ENCODE measurements around the gene SS18.

Gene SS18

GRCh38 chr18:26097563-26097962, 7.2 kb upstream of the SS18 start:
- H3K27me3 ChIP-seq (ENCODE audit: control insufficient read depth, insufficient read depth, low read length), result no peaks in the 10 kb centered on the region
- H3K4me3 ChIP-seq (ENCODE audit: low read depth, low read length), result no peak overlapping the region
- no peaks in the 10 kb centered on the region for H3K4me1 ChIP-seq (ENCODE audit: control insufficient read depth, insufficient read depth, low read length)

GRCh38 chr18:26096852-26097251, 6.4 kb upstream of the SS18 start:
- Histone ChIP-seq H3K9me3 (ENCODE audit: control insufficient read depth, insufficient read depth, low read length) (no peaks in the 10 kb centered on the region), H3K9ac (ENCODE audit: low read depth, low read length) (no peak overlapping the region), H3K27me3 (ENCODE audit: control insufficient read depth, insufficient read depth, low read length) (no peaks in the 10 kb centered on the region), H3K4me3 (ENCODE audit: low read depth, low read length) (no peak overlapping the region), H3K4me1 (ENCODE audit: control insufficient read depth, insufficient read depth, low read length) (no peaks in the 10 kb centered on the region), H3K36me3 (ENCODE audit: control insufficient read depth, insufficient read depth, low read length) (no peaks in the 10 kb centered on the region)

More at GRCh38 chr18:26097563-26097962, 7.2 kb upstream of the SS18 start:
- Histone ChIP-seq H3K9me3 (ENCODE audit: control insufficient read depth, insufficient read depth, low read length) (no peaks in the 10 kb centered on the region), H3K36me3 (ENCODE audit: control insufficient read depth, insufficient read depth, low read length) (no peaks in the 10 kb centered on the region), H3K9ac (ENCODE audit: low read depth, low read length) (no peak overlapping the region)

GRCh38 chr18:26091047-26091630, 726 bp upstream of the SS18 start:
- no peaks in the 10 kb centered on the region for H3K9me3 ChIP-seq (ENCODE audit: control insufficient read depth, insufficient read depth, low read length)
- peaks cover 7% of the 10 kb centered on the region for H3K4me1 ChIP-seq (ENCODE audit: control insufficient read depth, insufficient read depth, low read length)
- H3K36me3 ChIP-seq (ENCODE audit: control insufficient read depth, insufficient read depth, low read length), result no peaks in the 10 kb centered on the region
- H3K4me3 ChIP-seq (ENCODE audit: low read depth, low read length), result peak overlapping the region; percentile 96
- H3K9ac ChIP-seq (ENCODE audit: low read depth, low read length), result peak overlapping the region; percentile 87
- H3K27me3 ChIP-seq (ENCODE audit: control insufficient read depth, insufficient read depth, low read length), result no peaks in the 10 kb centered on the region

- Histone ChIP-seq H3K27me3 (ENCODE audit: control insufficient read depth, insufficient read depth, low read length) (no peaks in the 10 kb centered on the region), H3K4me1 (ENCODE audit: control insufficient read depth, insufficient read depth, low read length) (peaks cover 7% of the 10 kb centered on the region), H3K9me3 (ENCODE audit: control insufficient read depth, insufficient read depth, low read length) (no peaks in the 10 kb centered on the region), H3K36me3 (ENCODE audit: control insufficient read depth, insufficient read depth, low read length) (no peaks in the 10 kb centered on the region), H3K4me3 (ENCODE audit: low read depth, low read length) (peak overlapping the region; percentile 96), H3K9ac (ENCODE audit: low read depth, low read length) (peak overlapping the region; percentile 87)
Observed at GRCh38 chr18:26089293-26090129, 902 bp downstream of the SS18 start.

- H3K4me3 ChIP-seq (ENCODE audit: low read depth, low read length), result peak overlapping the region; percentile 96
- H3K9ac ChIP-seq (ENCODE audit: low read depth, low read length), result no peak overlapping the region
- H3K4me1 ChIP-seq (ENCODE audit: control insufficient read depth, insufficient read depth, low read length), result peaks cover 7% of the 10 kb centered on the region
- H3K9me3 ChIP-seq (ENCODE audit: control insufficient read depth, insufficient read depth, low read length), result no peaks in the 10 kb centered on the region
- H3K36me3 ChIP-seq (ENCODE audit: control insufficient read depth, insufficient read depth, low read length), result no peaks in the 10 kb centered on the region
- H3K27me3 ChIP-seq (ENCODE audit: control insufficient read depth, insufficient read depth, low read length), result no peaks in the 10 kb centered on the region
Observed at GRCh38 chr18:26088487-26088886, 1.9 kb downstream of the SS18 start.

- Histone ChIP-seq H3K36me3 (ENCODE audit: control insufficient read depth, insufficient read depth, low read length) (no peaks in the 10 kb centered on the region), H3K27me3 (ENCODE audit: control insufficient read depth, insufficient read depth, low read length) (no peaks in the 10 kb centered on the region), H3K9me3 (ENCODE audit: control insufficient read depth, insufficient read depth, low read length) (no peaks in the 10 kb centered on the region), H3K9ac (ENCODE audit: low read depth, low read length) (no peak overlapping the region), H3K4me3 (ENCODE audit: low read depth, low read length) (no peak overlapping the region), H3K4me1 (ENCODE audit: control insufficient read depth, insufficient read depth, low read length) (peaks cover 7% of the 10 kb centered on the region)
Observed at GRCh38 chr18:26086959-26087358, 3.5 kb downstream of the SS18 start.

GRCh38 chr18:26085056-26085455, 5.4 kb downstream of the SS18 start:
- H3K4me1 ChIP-seq (ENCODE audit: control insufficient read depth, insufficient read depth, low read length), result peaks cover 7% of the 10 kb centered on the region
- H3K9me3 ChIP-seq (ENCODE audit: control insufficient read depth, insufficient read depth, low read length), result no peaks in the 10 kb centered on the region
- no peaks in the 10 kb centered on the region for H3K36me3 ChIP-seq (ENCODE audit: control insufficient read depth, insufficient read depth, low read length)
- H3K27me3 ChIP-seq (ENCODE audit: control insufficient read depth, insufficient read depth, low read length), result no peaks in the 10 kb centered on the region
- no peak overlapping the region for H3K4me3 ChIP-seq (ENCODE audit: low read depth, low read length)
- no peak overlapping the region for H3K9ac ChIP-seq (ENCODE audit: low read depth, low read length)

GRCh38 chr18:26083099-26083498, 7.3 kb downstream of the SS18 start:
- Histone ChIP-seq H3K9me3 (ENCODE audit: control insufficient read depth, insufficient read depth, low read length) (no peaks in the 10 kb centered on the region), H3K36me3 (ENCODE audit: control insufficient read depth, insufficient read depth, low read length) (no peaks in the 10 kb centered on the region), H3K4me3 (ENCODE audit: low read depth, low read length) (no peak overlapping the region), H3K9ac (ENCODE audit: low read depth, low read length) (no peak overlapping the region), H3K27me3 (ENCODE audit: control insufficient read depth, insufficient read depth, low read length) (no peaks in the 10 kb centered on the region), H3K4me1 (ENCODE audit: control insufficient read depth, insufficient read depth, low read length) (peaks cover under 1% of the 10 kb centered on the region)

- Histone ChIP-seq H3K4me3 (ENCODE audit: low read depth, low read length) (no peak overlapping the region), H3K4me1 (ENCODE audit: control insufficient read depth, insufficient read depth, low read length) (no peaks in the 10 kb centered on the region), H3K9me3 (ENCODE audit: control insufficient read depth, insufficient read depth, low read length) (no peaks in the 10 kb centered on the region), H3K36me3 (ENCODE audit: control insufficient read depth, insufficient read depth, low read length) (no peaks in the 10 kb centered on the region), H3K9ac (ENCODE audit: low read depth, low read length) (no peak overlapping the region), H3K27me3 (ENCODE audit: control insufficient read depth, insufficient read depth, low read length) (no peaks in the 10 kb centered on the region)
Observed at GRCh38 chr18:26082475-26082874, 7.9 kb downstream of the SS18 start.

- no peaks in the 10 kb centered on the region for H3K36me3 ChIP-seq (ENCODE audit: control insufficient read depth, insufficient read depth, low read length)
- H3K4me3 ChIP-seq (ENCODE audit: low read depth, low read length), result no peak overlapping the region
- no peaks in the 10 kb centered on the region for H3K9me3 ChIP-seq (ENCODE audit: control insufficient read depth, insufficient read depth, low read length)
- no peaks in the 10 kb centered on the region for H3K27me3 ChIP-seq (ENCODE audit: control insufficient read depth, insufficient read depth, low read length)
- H3K9ac ChIP-seq (ENCODE audit: low read depth, low read length), result no peak overlapping the region
- no peaks in the 10 kb centered on the region for H3K4me1 ChIP-seq (ENCODE audit: control insufficient read depth, insufficient read depth, low read length)
Observed at GRCh38 chr18:26074246-26074645, 16.2 kb downstream of the SS18 start.

GRCh38 chr18:26073758-26074157, 16.7 kb downstream of the SS18 start:
- H3K9ac ChIP-seq (ENCODE audit: low read depth, low read length), result no peak overlapping the region
- H3K4me3 ChIP-seq (ENCODE audit: low read depth, low read length), result no peak overlapping the region
- H3K9me3 ChIP-seq (ENCODE audit: control insufficient read depth, insufficient read depth, low read length), result no peaks in the 10 kb centered on the region
- H3K27me3 ChIP-seq (ENCODE audit: control insufficient read depth, insufficient read depth, low read length), result no peaks in the 10 kb centered on the region
- H3K4me1 ChIP-seq (ENCODE audit: control insufficient read depth, insufficient read depth, low read length), result no peaks in the 10 kb centered on the region
- no peaks in the 10 kb centered on the region for H3K36me3 ChIP-seq (ENCODE audit: control insufficient read depth, insufficient read depth, low read length)

- H3K27me3 ChIP-seq (ENCODE audit: control insufficient read depth, insufficient read depth, low read length), result no peaks in the 10 kb centered on the region
- H3K9ac ChIP-seq (ENCODE audit: low read depth, low read length), result no peak overlapping the region
- H3K9me3 ChIP-seq (ENCODE audit: control insufficient read depth, insufficient read depth, low read length), result no peaks in the 10 kb centered on the region
- no peaks in the 10 kb centered on the region for H3K4me1 ChIP-seq (ENCODE audit: control insufficient read depth, insufficient read depth, low read length)
- peaks cover 9% of the 10 kb centered on the region for H3K36me3 ChIP-seq (ENCODE audit: control insufficient read depth, insufficient read depth, low read length)
- no peak overlapping the region for H3K4me3 ChIP-seq (ENCODE audit: low read depth, low read length)
Observed at GRCh38 chr18:26071725-26072124, 18.7 kb downstream of the SS18 start.
